GM19099 (cell line): ENCODE measurements around the gene DUSP16.

Experiments
- POLR2A ChIP-seq: IDR thresholded peaks from 3 replicates; pipeline ENCODE4 v1.6.1; 2011; ENCODE audit warnings: low read depth; ENCODE audit not compliant: insufficient read length; ENCODE audit errors: extremely low read depth

The DUSP16 gene

GRCh38 chr12:12495536-12495935 lies 67.1 kb downstream of the DUSP16 start:
- TF ChIP-seq POLR2A: no peak

DNA sequence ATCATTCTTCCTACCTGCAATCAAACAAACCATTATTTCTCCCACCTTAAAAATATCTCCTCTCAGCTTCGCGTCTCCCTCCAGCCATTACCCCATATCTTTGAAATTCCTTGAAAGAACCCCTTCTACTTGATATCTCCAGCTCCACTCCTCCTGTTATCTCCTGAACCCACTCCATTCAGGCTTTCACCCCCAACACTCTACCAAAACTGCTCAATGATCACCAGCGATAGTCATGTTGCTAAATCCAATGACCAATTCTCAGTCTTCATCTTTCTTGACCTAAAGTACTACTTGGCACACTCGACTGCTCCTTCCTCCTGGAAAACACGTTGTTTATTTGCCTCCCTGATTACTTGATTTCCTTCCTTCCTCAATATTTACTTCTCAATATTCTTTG lies 70.1 kb downstream of the DUSP16 start:
- TF ChIP-seq POLR2A: no peak

DNA sequence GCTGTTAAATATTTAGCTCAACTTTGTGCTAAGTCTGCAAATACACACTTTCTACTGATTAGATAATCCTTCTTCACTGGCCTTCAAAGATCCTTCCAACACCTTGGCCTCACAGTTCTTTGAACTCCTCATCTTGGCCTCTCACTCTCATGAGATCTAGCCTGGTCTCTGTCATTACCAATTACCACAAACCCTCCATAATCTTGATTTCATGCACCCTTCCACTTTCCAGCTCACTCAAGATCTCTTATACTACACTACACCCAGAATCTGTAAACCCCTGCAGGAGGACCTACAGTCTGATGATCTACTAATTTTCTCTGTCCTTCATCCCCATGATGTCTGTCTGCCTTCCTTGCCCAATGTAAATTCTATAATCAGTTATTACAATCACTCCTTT lies 71.1 kb downstream of the DUSP16 start:
- TF ChIP-seq POLR2A: no peak

DNA sequence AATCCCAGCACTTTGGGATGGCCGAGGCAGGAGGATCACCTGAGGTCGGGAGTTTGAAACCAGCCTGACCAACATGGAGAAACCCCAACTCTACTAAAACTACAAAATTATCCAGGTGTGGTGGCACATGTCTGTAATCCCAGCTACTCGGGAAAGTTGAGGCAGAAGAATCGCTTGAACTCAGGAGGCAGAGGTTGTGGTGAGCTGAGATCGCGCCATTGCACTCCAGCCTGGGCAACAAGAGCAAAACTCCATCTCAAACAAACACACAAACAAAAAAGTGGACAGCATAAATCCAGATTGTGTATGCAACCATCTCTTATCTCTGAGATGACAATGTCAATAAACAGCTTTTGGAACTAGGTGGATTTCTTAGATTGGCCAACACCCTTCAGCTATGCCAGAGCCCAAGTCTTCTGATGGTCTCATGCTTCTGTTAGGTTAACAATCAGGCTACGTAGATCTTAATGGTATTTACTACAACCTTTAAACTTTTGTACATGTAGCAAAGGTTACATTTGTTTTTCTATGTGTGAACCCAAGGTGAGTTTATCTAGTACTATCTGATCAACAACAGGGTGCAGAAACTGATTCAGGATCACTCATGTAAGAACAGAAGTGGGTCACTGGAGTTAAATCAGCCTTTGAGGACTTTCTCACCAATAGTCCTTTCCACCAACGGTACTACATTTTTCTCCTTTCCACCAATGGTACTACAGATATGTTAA lies 73.7 kb downstream of the DUSP16 start:
- no peak for TF ChIP-seq POLR2A

- TF ChIP-seq POLR2A: no peak
These were observed 74.4 kb downstream of the DUSP16 start for GRCh38 chr12:12488296-12488695.

GRCh38 chr12:12487490-12487889 lies 75.2 kb downstream of the DUSP16 start:
- no peak for TF ChIP-seq POLR2A

DNA sequence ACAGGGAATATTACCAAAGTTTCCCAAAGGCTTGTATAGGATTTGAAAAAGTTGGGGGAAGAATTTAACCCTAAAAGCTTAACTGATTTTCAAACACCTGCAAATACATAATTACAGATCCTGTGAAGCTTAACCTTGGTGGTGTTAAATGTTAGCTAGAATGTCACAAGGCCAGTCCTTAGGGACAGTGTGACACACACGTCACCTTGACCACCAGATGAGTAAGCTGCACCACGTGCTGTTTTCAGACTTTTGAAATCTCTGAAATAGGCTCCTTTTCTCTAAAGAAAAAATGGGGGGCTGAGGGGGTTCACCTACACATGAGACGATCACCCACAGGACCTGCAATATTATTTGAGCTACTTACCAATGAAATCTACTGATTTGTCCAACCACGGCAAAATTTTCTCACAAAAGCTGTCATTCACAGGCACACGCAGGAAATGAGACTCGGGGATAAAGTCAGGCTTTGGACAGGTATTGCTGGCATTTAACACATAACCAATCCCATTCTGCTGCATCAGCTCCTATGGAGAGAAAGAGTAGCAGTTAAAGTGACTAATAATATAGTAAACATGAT lies 75.9 kb downstream of the DUSP16 start:
- TF ChIP-seq POLR2A: no peak

GRCh38 chr12:12483438-12483837 lies 79.2 kb downstream of the DUSP16 start:
- TF ChIP-seq POLR2A: no peak

DNA sequence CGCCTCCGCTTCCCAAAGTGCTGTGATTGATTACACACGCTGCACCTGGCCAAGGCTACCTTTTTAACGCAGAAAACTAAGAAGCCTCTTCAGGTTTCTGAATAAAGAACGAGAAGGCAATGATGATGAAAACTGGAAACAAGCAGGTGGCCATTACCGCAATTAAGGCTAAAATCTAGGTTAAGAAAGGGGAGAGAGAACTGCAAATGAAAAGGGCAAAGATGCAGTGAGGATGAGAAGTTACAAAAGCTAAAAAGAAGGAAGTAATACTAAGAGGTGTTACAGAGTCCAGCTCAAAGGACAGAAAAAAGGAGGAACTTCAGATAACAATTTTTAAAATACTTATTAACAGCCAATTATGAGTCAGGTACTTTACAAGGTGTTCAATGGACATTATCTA lies 79.7 kb downstream of the DUSP16 start:
- TF ChIP-seq POLR2A: no peak

GRCh38 chr12:12482150-12482761 lies 80.4 kb downstream of the DUSP16 start:
- no peak for TF ChIP-seq POLR2A

GRCh38 chr12:12481631-12482030 lies 81.0 kb downstream of the DUSP16 start:
- no peak for TF ChIP-seq POLR2A

DNA sequence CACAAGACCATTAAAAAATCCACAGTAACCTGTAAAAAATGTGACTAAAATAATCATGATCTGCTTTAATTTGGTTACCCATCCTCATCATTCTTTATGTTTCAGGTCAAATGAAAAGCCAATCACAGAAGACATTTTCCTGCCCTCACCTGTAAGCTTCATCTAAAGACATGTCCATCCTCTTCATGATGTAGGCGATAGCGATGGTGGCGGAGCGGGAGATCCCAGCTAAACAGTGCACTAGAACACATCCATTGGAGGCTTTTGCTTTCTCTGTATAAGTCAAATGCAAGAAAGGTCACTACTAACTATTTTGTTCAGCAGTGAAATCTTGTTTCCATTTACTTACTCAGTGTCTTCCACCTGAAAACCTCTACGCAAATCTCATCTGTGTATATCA lies 82.6 kb downstream of the DUSP16 start:
- TF ChIP-seq POLR2A: no peak

DNA sequence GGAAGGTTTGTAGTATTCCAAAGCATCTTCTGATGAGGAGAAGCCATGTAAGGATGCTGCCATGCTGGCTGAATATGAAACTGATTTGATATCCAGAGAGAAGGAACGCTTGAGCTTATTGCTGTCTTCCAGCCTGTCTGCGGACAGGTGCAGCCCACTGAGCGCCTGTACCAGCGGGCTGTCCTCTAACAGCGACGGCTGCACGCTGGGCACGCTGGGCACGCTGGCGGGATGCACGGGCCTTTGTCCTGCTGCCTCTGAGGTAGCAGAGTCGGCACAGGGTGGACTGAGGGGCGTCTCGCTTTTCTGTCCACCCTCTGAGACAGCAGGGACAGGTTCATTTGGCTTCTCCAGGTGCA lies 85.2 kb downstream of the DUSP16 start:
- TF ChIP-seq POLR2A: no peak

DNA sequence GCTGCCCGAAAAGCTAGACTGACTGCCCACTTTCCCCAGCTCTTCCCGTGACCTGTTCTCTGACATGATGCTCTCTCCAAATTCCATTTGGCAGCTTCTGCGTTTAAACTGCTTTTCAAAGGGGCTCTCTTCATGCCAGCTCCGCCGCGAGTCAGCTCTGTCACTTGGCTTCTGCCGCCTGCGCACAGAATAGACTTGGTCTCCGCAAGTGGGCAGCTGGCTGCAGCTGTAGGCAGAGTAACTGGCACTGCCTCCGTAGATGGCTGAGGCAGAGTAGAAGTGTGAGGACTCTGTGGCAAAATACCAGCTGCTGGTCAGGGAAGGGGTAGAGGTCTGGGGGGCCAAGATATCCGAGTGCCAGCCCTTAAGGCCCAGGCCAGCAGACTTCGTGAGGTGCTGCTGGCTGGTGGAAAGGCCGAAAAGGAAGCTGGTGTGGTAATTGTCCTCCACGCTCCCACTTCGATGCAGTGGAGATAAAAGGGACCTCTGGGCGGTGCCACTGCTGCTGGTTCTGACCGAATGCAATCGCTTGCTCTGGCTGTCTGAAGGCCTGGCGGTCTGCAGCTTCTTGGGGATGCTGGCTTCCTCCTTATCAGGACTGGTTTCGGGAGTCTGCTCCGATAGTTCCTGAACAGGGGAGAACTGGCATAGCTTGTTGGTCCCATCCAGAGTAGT lies 85.7 kb downstream of the DUSP16 start:
- no peak for TF ChIP-seq POLR2A

GRCh38 chr12:12474931-12475795 lies 87.5 kb downstream of the DUSP16 start:
- TF ChIP-seq POLR2A: peak; percentile 37
